ENCODE results near the gene IDNK. TPM values are rescaled to one million over a fixed set of nuclear protein-coding genes. Genes with fewer than 3 reads are reported as not detected.

Gene IDNK
- total and polyA plus RNA-seq, 4 donors = 5.6 to 33.4 (median 14.7) TPM

- DNase-seq (ENCODE audit: low spot score) = no peak
- no peak overlapping the region for H3K9ac ChIP-seq (ENCODE audit: low read depth in 1 of 2, low read length in 2 of 2)
- WGBS = 73% methylated on average over 1 of the region's 1 CpG
- H3K36me3 ChIP-seq (ENCODE audit: control insufficient read depth in 4 of 4, insufficient read depth in 3 of 4, low read depth in 1 of 4, low read length in 3 of 4) = peaks cover 3 to 42% (median 24%) of the 10 kb centered on the region in 4 donors
- no peaks in the 10 kb centered on the region for H3K4me1 ChIP-seq (ENCODE audit: control insufficient read depth in 4 of 4, insufficient read depth in 4 of 4, low read length in 3 of 4)
- H3K9me3 ChIP-seq (ENCODE audit: control insufficient read depth in 4 of 4, low read length in 3 of 4) = no peaks in the 10 kb centered on the region
- no peak overlapping the region for H3K4me3 ChIP-seq (ENCODE audit: low read depth in 1 of 3, low read length in 3 of 3)
- no peak for TF ChIP-seq NR2F2 (IDR thresholded peaks at IDR 0.05)
- TF ChIP-seq YY1 (IDR thresholded peaks at IDR 0.05) = no peak
- no peak for TF ChIP-seq JUND (IDR thresholded peaks at IDR 0.05)
- TF ChIP-seq ATF3 (IDR thresholded peaks at IDR 0.05) = no peak
- no peak for TF ChIP-seq CTCF (IDR thresholded peaks at IDR 0.05; ENCODE audit: low read depth, low read length, missing input control)
- no peak for TF ChIP-seq FOXA2 (IDR thresholded peaks at IDR 0.05)
- TF ChIP-seq HNF4A (conservative IDR thresholded peaks at IDR 0.05) = no peak
- no peak for TF ChIP-seq RAD21 (IDR thresholded peaks at IDR 0.05)
- no peak for TF ChIP-seq FOXA1 (IDR thresholded peaks at IDR 0.05)
- TF ChIP-seq EGR1 (IDR thresholded peaks at IDR 0.05; ENCODE audit: low read depth in 2 of 2) = no peak
- TF ChIP-seq ZBTB33 (IDR thresholded peaks at IDR 0.05) = no peak
- no peak overlapping the region for H3K27ac ChIP-seq (ENCODE audit: low read depth in 1 of 2, low read length in 2 of 2)
- no peaks in the 10 kb centered on the region for H3K27me3 ChIP-seq (ENCODE audit: control insufficient read depth in 4 of 4, insufficient read depth in 4 of 4, low read length in 3 of 4)
Measured at GRCh38 chr9:83671451-83671850, 48.5 kb downstream of the IDNK start.

- TF ChIP-seq EGR1 (IDR thresholded peaks at IDR 0.05; ENCODE audit: low read depth in 2 of 2) = no peak
- no peak for TF ChIP-seq GABPA (IDR thresholded peaks at IDR 0.05 in 1 of 2, conservative IDR thresholded peaks at IDR 0.05 in 1 of 2)
- no peak for TF ChIP-seq MAX (IDR thresholded peaks at IDR 0.05)
- no peak for TF ChIP-seq RXRA (IDR thresholded peaks at IDR 0.05)
- TF ChIP-seq CTCF (IDR thresholded peaks at IDR 0.05; ENCODE audit: low read depth, low read length, missing input control) = no peak
- TF ChIP-seq REST (IDR thresholded peaks at IDR 0.05) = no peak
- TF ChIP-seq SP1 (IDR thresholded peaks at IDR 0.05) = no peak
- Histone ChIP-seq H3K27ac (ENCODE audit: low read depth in 1 of 2, low read length in 2 of 2) (no peak overlapping the region), H3K9ac (ENCODE audit: low read depth in 1 of 2, low read length in 2 of 2) (no peak overlapping the region), H3K4me1 (ENCODE audit: control insufficient read depth in 4 of 4, insufficient read depth in 4 of 4, low read length in 3 of 4) (peaks cover 0 to 2% (median 0%) of the 10 kb centered on the region in 4 donors), H3K4me3 (ENCODE audit: low read depth in 1 of 3, low read length in 3 of 3) (no peak overlapping the region), H3K36me3 (ENCODE audit: control insufficient read depth in 4 of 4, insufficient read depth in 3 of 4, low read depth in 1 of 4, low read length in 3 of 4) (peaks cover 4 to 53% (median 40%) of the 10 kb centered on the region in 4 donors), H3K9me3 (ENCODE audit: control insufficient read depth in 4 of 4, low read length in 3 of 4) (no peaks in the 10 kb centered on the region), H3K27me3 (ENCODE audit: control insufficient read depth in 4 of 4, insufficient read depth in 4 of 4, low read length in 3 of 4) (no peaks in the 10 kb centered on the region)
- 91% methylated on average over 1 of the region's 1 CpG for WGBS
- no peak for DNase-seq (ENCODE audit: low spot score)
Measured at GRCh38 chr9:83675466-83675865, 52.5 kb downstream of the IDNK start.
